Type B pancreatic cell (in vitro differentiated cells): Measurements from ENCODE around the gene ATP8B1. TPM values are rescaled to one million over a fixed set of nuclear protein-coding genes. Genes with fewer than 3 reads are reported as not detected.

Experiments used
- DNase-seq: peaks from one replicate; pipeline ENCODE4 v3.0.0; 2021; ENCODE audit warnings: mixed read lengths; ENCODE audit not compliant: unreplicated experiment; ENCODE audit errors: extremely low spot score
- H3K27ac Mint-ChIP-seq: 2 replicates; pipeline ENCODE4 v1.8.0; 2021; ENCODE audit warnings: mild to moderate bottlenecking, mixed read lengths
- H3K27me3 Mint-ChIP-seq: 2 replicates; pipeline ENCODE4 v1.8.0; 2021; ENCODE audit warnings: mixed read lengths
- H3K36me3 Mint-ChIP-seq: 2 replicates; pipeline ENCODE4 v1.8.0; 2021; ENCODE audit warnings: mixed read lengths
- H3K4me1 Mint-ChIP-seq: one replicate; pipeline ENCODE4 v1.8.0; 2021; ENCODE audit warnings: mixed read lengths; ENCODE audit not compliant: unreplicated experiment
- H3K4me3 Mint-ChIP-seq: 2 replicates; pipeline ENCODE4 v1.8.0; 2021; ENCODE audit warnings: mild to moderate bottlenecking, mixed read lengths
- H3K9me3 Mint-ChIP-seq: 2 replicates; pipeline ENCODE4 v1.8.0; 2021; ENCODE audit warnings: mixed read lengths
- CTCF ChIP-seq: fragments of 200-600 bp; sonication (generic); conservative IDR thresholded peaks from 2 replicates; pipeline ENCODE4 v1.5.0; 2021; ENCODE audit warnings: antibody characterized with exemption, mild to moderate bottlenecking
- total RNA-seq: library from RNA; stranded (reverse); gene quantifications from 2 replicates; pipeline ENCODE4 v1.2.1, GENCODE V29; 2021; ENCODE audit warnings: low replicate concordance

ATP8B1 gene
- total RNA-seq, 1 donor from 2014 or later: 21.7 TPM

GRCh38 chr18:57764087-57764486 lies 39.0 kb downstream of the ATP8B1 start:
- Mint-ChIP-seq H3K9me3 (no peaks in the 10 kb centered on the region), H3K4me3 (no peak overlapping the region), H3K27me3 (no peaks in the 10 kb centered on the region), H3K4me1 (peaks cover 4% of the 10 kb centered on the region), H3K36me3 (peaks cover 7% of the 10 kb centered on the region), H3K27ac (no peak overlapping the region)
- DNase-seq: no peak
- TF ChIP-seq CTCF: no peak

- no peak for TF ChIP-seq CTCF
- H3K4me3 Mint-ChIP-seq: no peak overlapping the region
- peaks cover 4% of the 10 kb centered on the region for H3K4me1 Mint-ChIP-seq
- no peak for DNase-seq
- no peaks in the 10 kb centered on the region for H3K9me3 Mint-ChIP-seq
- H3K27me3 Mint-ChIP-seq: no peaks in the 10 kb centered on the region
- H3K27ac Mint-ChIP-seq: no peak overlapping the region
- peaks cover 7% of the 10 kb centered on the region for H3K36me3 Mint-ChIP-seq
These were observed 40.4 kb downstream of the ATP8B1 start for GRCh38 chr18:57762686-57763085.

- TF ChIP-seq CTCF: no peak
- H3K36me3 Mint-ChIP-seq: peaks cover 7% of the 10 kb centered on the region
- H3K4me1 Mint-ChIP-seq: peaks cover 8% of the 10 kb centered on the region
- H3K27me3 Mint-ChIP-seq: no peaks in the 10 kb centered on the region
- no peak overlapping the region for H3K4me3 Mint-ChIP-seq
- no peak overlapping the region for H3K27ac Mint-ChIP-seq
- H3K9me3 Mint-ChIP-seq: no peaks in the 10 kb centered on the region
- DNase-seq: no peak
These were observed 43.5 kb downstream of the ATP8B1 start for GRCh38 chr18:57759650-57760049.

GRCh38 chr18:57755473-57756067 lies 47.5 kb downstream of the ATP8B1 start:
- no peak overlapping the region for H3K27ac Mint-ChIP-seq
- TF ChIP-seq CTCF: no peak
- no peaks in the 10 kb centered on the region for H3K9me3 Mint-ChIP-seq
- no peaks in the 10 kb centered on the region for H3K27me3 Mint-ChIP-seq
- H3K36me3 Mint-ChIP-seq: peaks cover 7% of the 10 kb centered on the region
- H3K4me3 Mint-ChIP-seq: no peak overlapping the region
- DNase-seq: no peak
- peaks cover 18% of the 10 kb centered on the region for H3K4me1 Mint-ChIP-seq

- Mint-ChIP-seq H3K4me1 (peaks cover 18% of the 10 kb centered on the region), H3K4me3 (no peak overlapping the region), H3K9me3 (no peaks in the 10 kb centered on the region), H3K27me3 (no peaks in the 10 kb centered on the region), H3K27ac (no peak overlapping the region), H3K36me3 (peaks cover under 1% of the 10 kb centered on the region)
- TF ChIP-seq CTCF: no peak
- no peak for DNase-seq
These were observed 48.4 kb downstream of the ATP8B1 start for GRCh38 chr18:57754577-57755338.
